ENCODE data around the gene STARD10.

STARD10 gene

DNA sequence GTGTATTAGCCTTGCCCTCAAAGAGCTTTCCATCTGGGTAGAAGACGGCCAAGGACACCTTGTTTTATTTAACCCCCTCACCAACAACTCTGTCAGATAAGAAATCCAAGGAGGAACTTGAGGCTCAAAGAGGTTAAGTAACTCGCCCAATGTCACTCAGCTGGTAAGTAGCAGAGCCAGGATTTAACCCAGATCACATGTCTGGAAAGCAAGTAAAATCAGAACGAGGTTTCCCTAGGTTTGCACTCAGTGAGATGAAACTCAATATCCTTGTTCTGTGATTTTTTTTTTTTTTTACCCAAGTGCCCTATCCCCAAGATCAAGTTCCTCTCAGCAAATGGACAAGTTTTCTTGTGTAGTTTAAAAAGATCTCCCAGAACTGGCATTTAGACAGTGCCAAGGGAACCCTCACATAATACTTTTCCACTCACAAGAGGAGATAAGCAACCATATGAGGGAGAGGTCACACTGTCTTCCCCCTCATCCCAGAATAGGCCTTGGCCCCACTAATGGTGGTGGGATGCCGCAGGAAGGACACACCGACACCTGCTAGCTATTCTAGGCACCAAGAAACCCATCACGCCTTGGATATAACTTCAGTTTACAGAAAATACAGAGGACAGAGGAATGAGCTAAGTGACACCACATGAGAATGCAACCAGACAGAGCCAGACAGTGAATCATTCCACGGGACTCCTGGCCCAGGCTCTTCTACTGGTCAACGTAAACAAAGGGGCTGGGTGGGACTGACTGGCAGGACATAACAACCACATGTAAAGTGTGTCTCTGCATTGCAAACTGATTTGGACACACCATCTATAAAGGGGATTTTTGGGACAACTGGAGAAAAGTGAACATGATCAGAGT lies 33.1 kb downstream of the STARD10 start:
- no peak for DNase-seq

DNA sequence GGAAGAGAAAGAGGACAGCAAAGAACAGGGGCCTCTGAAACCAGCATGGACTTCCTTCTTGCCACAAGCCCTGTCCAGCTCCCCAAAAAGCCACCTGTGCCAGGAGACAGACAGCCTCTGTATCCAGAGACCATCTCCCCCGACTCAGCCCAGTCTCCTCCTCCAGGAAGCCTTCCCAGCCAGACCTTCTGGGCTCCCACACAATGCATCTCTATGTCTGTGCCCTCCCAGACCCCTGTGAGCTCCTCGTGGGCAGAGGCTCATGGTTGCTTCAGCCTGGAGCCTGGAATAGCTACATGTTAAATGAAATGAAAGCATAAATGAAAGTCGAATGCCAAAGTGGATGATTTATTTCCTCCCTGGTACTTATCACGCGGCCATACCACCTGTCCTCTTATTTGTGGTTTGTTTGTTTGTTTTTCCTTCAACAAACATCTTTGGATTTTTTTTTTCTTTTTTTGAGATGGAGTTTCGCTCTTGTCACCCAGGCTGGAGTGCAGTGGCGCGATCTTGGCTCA lies 34.3 kb downstream of the STARD10 start:
- DNase-seq = no peak

DNA sequence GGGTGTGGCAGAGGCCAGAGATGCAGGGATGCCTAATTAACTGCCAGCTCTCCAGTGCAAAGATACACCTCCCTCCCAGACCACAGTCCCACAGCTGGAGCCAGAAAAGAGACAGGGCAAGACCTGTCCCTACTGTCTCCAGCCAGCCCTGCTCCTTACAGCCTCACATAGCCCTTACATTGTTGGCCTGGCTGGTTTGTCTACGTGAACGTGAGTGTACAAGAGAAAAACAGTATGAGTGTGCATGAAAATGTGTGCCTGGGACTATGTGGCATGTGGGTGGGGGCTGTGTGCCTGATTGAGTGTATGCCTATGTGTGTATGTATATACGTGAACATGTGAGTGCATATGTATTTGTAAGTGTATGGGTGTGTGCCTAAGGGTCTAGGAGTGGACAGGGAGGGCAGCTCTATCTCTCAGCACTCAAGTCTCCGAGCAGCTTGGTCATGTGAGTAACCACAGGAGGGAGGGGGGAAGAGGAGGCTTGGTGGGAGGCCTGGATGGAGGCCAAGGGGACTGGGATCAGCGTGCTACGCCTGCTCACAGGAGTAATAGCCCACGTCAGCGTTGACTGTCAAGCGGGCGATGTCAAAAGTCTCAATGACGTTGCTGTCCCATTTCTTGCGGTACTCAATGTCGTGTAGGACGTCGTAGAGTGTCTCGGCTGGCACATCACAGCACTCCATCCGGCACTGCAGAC lies 35.0 kb downstream of the STARD10 start:
- peak; percentile 57 for DNase-seq

DNA sequence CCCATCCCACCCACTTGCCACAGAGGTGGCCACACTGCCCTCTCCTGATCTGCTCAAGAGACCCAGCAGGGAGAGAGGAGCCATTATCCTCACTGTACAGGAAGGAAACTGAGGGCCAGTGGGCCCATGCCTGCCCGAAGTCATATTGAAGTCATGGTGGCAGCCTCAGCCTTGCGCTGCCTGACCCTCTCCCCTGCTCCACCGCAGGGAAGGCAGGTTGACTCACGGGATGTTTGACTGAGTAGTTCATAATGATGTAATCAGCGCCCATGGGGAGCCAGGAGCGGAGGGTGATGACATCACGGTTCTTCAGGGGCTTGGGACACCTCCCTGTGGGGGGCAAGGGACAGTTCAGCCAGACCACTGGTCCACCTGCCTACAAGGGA lies 35.5 kb downstream of the STARD10 start:
- DNase-seq = no peak

DNA sequence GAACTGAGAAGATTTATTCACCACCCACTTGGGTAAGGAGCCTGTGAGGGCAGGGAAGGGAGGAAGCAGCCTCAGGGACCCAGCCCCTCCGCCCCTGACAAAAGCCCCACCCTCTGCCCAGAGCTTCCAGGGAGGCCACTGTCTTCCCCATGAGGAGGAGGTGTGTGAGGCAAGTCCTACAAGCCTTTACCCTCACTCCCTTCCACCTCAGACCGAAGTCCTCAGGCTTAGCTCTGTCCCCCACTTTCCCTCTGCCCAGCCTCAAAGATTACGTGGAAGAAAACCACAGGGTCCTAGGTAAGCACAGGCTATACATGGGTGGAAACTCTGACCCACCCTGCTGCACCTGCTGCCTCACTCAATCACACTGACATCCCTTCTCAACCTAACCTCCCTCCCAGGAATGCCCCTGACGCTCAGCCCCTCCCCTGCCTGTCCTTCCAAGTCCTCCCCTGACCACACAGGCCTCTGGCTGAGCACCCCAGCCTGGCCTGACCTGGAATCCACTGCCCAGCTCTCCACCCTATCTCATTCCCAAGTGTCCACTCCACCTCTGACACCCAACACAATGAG lies 38.0 kb downstream of the STARD10 start:
- no peak for DNase-seq

DNA sequence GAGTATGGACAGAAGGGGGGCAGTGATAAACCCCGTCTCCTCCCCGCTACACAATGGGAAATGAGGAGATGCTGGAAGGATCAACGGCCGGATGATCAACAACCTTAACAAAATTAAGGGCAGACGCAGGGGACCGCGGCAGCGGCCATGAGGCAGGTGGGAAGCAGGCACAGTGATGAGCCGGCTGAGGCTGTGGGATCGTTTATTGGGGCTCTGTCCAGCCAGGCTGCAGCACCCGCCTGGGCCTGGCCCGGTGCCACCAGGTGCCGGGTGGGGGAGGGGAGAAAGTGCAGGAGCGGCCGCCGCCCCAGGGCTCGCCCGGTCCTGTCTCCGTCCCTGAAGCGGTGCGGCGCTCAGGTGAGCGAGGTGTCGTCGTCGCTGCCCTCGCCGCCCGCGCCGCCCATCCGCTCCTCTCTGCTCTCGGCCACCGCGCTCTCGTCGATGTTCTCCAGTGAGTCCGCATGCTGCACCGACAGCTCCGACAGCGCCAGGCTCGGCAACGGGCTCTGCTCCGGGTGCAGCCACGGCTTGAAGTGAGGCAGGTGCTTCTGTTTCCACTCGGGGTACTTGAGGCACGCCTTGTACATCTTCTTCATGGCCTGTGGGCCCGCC lies 39.2 kb downstream of the STARD10 start:
- no peak for DNase-seq

DNA sequence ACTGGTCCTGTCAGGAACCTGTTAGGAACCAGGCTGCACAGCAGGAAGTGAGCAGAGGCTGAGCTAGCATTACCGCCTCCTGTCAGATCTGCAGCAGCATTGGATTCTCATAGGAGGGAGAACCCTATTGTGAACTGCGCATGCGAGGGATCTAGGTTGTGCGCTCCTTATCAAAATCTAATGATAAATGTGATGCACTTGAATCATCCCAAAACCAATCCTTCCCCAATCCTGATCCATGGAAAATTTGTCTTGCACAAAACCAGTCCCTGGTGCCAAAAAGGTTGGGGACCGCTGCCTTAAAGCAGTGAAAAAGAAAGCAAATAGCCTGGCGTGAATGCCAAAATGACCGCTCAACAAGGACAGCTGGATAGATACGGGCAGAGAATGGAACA lies 39.7 kb downstream of the STARD10 start:
- no peak for DNase-seq

DNA sequence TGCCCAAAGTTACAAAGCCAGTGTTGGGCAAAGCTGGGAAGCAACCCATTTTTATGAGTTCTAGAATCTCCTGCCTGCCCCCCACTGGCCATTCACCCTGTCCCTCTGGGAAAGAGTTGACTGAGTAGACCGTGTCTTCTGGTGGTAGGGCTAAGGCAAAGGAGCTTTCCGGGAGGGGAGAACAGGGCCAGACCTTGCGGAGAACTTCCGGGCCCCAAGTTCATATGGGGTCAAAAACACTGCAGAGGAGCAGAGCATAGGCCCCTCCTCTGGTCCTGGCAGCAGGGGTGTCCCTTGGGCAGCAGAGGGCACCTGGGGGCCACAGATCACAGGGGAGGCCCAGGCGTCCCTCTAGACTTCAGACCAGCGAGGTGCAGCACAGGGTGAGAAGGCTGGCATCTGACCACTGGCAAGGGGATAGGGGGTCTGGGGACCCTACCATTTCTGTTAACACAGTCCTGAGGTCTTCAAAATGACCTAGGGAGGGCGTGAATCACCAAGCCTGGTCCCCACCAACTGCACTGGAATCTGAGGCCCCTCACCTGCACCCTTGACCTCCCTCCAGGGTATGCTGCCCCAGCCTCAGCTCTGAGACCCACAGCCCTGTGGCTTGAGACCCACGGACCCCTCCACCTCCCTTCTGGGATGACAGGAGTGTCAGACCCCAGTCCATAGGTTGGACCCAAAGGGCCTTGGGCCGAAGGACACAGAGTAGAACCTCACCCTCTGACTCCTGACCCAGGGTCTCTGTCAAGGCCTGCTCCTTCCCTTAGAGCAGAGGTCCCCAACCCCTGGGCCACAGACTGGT lies 40.3 kb downstream of the STARD10 start:
- no peak for DNase-seq

DNA sequence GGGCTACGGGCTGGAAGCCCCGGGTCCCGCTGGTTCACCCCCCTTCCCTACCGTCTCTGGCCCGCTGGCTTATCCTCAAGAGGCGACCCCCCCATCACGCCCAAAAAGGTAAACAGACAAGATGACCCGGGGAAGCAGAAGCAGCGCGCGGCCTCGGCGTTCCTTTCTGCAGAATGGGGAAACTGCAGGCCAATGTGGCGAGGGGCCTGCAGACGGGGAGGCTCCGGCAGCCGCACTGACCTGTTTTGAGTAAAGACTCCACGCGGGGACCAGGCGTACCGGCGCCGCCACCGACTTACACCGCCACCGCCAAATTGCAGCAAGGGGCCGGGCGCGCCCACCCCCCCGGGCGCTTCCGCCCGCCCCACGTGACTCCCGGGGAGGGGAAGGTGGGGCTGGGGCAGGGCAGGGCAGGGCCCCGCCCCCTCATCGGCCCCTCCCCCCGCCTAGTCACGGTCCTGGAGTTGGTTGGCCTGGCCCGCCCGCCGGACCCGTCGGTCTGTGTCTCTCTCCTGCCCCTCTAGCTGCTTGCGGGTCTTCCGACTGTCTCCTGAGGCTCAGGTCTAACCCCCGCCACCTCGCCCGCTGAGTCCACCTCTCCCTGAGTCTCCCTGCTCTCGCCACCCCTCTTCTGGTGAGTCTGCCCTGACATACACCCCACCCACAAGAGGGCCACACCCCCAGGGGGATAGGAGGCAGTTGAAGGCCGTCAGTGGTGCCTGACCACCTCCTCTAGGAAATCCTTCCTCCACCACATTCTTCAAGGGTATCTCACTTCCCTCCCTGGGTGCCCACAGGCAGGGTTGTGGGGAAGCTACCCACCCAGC lies 41.5 kb downstream of the STARD10 start, which contains the start of gene ARAP1:
ARAP1 (minus strand) TSS at position 321 of the 827 bp plus-strand sequence. CDS start 25,280 bp downstream, outside the sequence.
- peak; percentile 72 for DNase-seq

DNA sequence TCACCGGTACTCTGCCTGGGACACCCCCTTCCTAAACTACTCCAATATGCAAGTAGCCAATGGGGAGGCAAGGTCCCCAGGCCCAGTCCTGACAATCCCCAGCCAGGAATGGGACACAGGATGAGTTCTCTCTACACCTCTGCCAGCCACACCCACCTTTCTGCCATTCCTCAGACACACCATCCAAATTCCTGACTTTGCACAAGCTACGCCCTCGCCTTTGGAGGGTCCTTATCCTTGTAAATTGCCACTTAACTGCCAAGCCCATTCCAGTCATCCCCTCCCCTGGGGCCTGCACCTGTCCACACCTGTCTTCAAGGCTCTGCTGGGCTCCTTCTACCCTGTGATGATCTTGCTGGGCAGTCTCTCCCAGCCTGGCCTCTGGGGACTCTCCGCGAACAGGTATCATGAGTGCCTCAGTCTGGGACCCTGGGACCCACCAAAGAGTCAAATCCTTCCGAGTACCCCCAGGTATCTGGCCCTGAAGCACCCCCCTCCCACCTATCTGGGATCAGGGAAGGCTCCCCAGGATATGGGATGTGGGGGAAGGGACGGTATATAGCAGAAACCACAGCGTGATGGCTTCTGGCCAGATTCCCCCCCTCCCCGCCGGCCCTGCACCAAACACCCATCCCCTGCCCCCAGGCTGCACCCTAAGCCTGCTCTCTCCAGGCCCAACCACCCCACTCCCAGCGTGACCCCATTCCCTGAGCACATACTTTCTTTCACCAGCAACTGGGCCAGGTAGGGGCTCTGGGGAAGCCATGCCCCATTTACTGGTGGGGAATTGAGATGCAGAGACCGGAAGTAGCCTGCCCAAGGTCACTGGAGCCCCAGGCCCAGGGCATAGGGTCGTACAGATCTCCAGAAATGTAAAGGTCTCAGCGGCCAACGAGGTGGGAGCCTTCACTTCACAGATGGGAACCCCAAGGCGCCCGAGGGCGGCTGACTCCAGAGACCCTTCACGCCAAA lies 42.4 kb downstream of the STARD10 start:
- DNase-seq = no peak

DNA sequence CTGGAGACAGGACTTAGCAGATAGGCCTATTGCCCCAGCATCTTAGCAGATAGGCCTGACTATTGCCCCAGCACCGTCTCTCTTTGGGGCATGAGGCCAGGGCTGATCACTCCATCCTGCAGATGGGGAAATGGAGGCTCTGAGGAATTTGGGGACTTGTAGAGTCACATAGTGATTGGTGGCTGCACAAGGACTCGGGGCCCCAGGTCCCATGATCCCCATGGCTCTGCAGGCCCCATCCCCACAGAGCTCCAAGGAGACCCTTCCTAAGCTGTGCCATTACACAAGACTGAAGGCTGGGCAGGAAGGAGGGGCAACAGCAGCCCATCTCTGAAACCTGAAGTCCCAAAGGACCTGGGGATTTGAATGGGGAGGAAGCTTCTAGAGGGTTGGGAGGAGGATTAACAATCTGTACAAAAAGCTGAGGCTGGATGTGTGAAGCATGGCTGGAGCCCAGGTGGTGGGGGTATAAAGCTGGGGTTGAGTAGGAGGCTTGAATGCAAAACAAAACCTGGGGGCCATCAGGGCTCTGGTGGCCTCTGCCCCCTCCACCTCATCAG lies 43.2 kb downstream of the STARD10 start:
- no peak for DNase-seq

DNA sequence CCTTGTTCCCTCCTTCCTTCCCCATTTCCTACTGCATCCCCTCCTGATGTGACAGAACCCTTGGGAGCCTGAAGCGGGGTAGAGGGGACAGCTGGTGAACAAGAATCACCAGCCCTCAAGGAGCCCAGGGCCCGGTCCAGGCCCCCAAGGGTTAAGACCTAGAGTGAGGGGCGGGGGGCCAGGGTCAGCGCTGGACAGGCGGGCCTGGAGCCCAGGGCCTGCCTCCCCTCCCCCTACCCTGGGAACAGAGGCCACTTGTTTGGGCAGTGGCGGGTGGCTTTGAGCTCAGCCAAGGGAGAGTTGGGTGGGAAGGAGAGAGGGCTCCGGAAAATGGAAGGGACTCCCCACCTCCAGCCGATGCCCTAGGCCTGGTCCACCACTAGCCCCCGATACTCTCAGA lies 43.8 kb downstream of the STARD10 start:
- DNase-seq = peak; percentile 50

DNA sequence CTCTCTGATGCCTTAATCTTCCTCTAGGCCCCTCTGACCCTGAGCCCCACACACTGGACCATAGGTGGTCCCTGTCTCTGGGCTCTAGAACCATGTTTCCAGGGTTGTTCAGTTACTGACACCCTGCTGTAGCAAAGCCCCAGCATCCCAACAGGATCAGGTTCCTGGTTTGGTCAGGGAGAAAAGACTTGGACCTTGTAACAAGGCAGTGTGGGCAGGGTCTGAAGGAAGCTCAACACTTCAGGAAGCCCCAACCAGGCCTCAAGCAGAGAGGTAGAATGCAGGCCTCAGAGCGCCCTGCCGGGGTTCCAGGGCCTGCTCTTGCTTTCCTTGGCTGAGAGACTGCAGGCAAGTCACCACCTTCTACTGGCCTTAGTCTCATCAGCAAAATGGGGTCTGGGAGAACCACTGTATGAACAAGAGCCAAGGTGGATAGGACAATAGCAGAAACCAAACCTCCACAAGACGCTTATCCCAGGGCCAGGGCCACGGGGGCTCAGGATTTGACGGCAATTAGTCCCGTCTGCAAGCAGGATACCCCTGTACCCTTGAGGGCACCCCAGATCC lies 46.5 kb downstream of the STARD10 start:
- DNase-seq = no peak

DNA sequence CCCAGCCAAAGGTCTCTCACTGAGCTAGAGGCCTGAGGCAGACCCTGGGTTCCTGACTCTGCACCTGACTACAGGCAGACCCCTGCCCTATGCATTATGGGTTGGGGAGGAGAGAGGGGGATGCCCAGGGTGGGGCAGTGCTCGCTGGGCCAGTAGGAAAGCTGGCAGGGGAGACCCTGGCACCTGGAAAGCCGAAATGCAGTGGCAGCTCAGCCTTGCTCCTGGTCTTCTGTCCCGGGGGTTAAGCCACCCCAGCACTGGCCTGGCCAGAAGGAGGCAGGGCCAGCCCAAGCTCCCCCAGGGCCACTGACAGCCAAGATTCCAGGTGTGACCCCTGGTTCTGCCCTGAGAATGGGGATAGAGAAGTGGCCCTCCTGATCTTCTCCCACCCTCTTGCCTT lies 47.0 kb downstream of the STARD10 start:
- DNase-seq = no peak

DNA sequence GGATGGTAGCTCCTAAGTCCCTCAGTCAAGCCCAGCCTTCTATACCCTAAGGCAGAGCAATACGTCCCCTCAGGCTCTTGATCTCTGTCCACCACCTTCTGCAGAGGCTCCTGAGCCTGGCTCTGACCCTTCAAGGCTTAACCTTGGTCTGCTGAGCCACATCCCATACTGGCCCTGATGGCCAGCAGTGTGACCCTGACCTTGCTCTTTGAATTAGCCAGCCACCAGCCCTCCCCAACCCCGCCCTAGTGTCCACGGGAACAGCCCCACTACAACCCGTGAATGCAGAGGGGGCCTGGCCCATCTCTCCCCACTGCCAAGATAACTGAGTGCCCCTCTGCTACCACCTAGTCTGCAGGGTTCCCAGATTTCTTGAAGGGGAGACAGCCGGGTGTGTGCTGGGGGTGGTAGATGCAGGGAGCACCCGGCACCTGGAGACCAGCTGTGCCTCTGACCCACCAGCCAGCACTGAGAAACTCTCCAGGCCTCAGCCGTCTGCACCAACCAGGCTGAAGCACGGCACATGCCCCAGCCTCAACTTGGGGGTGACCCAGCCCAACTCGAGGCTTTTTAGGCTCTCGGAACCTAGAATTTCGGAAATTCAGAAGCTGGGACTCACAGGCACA lies 47.8 kb downstream of the STARD10 start:
- DNase-seq = no peak

DNA sequence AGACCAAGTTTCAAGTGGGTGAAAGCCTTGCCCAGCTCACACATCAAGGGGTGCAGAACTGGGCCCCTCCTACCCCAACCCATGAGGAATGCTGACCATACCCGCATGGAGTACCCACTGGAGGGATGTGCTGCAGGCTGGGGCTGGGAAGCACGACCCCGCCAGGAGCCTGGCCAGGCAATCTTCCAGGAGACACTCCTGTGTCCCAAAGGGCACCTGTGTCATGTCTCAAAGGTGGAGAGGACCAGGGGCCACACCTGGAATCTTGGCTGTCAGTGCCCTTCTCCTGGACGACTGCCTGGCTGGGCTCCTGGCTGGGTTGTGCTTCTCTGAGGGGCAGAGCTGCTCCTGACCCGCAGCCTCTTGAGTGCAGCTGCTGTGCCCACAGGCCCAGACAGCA lies 48.3 kb downstream of the STARD10 start:
- DNase-seq = no peak

DNA sequence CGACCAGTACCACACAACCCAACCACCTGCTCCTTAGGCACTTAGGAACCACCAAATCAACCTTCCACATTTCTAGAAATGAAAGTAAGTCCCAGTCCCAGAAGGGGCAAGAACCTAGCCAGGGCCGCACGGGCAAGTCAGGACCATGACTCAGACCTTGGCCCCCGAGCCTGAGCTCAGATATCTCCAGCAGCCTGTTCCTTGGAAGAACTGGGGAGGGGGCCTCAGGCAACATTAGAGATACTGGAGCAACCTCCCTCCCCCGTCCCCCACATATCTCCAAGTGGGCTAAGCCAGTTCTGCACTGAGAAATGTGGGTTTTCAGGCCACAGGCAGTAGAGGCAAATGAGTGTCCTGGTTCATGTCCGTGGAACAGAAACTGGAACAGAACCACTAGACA lies 49.4 kb downstream of the STARD10 start:
- no peak for DNase-seq

DNA sequence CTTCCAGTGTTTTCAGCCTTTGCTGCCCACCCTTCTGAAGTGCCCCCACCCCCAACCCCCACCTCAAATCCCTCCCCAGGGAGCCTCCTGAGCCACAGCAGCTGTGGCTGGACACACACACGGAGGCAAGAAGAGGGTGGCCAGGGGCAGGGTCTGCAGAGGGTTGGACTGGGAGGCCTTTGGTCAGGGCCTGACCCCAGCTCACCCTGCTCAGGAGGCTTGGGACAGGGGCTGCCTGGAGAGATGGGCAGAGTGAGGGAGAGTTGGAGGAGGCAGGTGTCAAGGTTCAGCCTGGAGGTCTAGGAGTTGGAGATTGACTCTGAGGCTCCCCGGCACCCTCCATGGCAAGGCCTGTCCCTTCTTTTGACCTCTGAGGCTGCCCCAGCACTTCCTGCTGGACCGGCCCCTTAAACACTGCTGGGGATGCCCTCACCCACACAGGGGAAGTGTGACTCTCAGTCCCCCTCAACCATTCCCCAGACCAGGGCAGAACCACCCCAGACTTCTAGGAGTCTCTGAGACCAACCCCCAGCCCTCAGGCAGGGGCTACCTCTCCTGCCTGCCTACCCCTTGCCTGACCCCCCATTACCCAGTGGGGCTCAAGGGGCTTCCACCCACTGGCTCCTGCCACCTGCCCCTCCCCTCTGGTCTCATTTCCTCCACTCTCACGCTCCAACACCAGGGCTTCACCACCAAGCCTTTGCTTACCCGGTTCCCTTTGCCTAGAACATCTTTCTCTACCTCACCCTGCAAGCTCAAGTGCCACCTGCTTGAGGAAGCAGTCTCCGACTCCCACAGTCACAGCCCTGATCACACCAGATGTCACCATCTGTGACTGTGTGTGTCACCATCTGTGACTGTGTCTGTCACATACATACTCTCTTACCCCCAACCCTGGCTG lies 50.3 kb downstream of the STARD10 start:
- peak; percentile 50 for DNase-seq

All from eye (tissue), 1 donor.